K562 (cell line): ENCODE measurements around the gene INPP1. TPM values are rescaled to one million over a fixed set of nuclear protein-coding genes. Genes with fewer than 3 reads are reported as not detected.

Source experiments
- BRF1 ChIP-seq: IDR thresholded peaks from 3 replicates; pipeline ENCODE4 v1.6.1; 2011; ENCODE audit warnings: borderline replicate concordance, mild to moderate bottlenecking; ENCODE audit not compliant: insufficient read length; ENCODE audit errors: extremely low read depth
- CBX3 ChIP-seq, 2 experiments: IDR thresholded peaks; 1 replicate in 1 of 2; 2 replicates in 1 of 2; pipeline ENCODE4 v1.6.1; 2012; ENCODE audit warnings: inconsistent platforms in 2 of 2, low read length in 2 of 2, borderline replicate concordance in 1 of 2, control low read depth in 1 of 2
- CHD1 ChIP-seq: fragments of 200-600 bp; sonication (generic); IDR thresholded peaks from one replicate; pipeline ENCODE4 v1.6.1; 2012; ENCODE audit warnings: mild to moderate bottlenecking, moderate library complexity, low read length, inconsistent platforms
- DDX20 ChIP-seq: fragments of 450-650 bp; IDR thresholded peaks from 2 replicates; pipeline ENCODE4 v1.6.1; 2016; ENCODE audit warnings: missing genetic modification characterization, low read depth, mild to moderate bottlenecking, missing compliant biosample characterization, moderate library complexity
- EHMT2 ChIP-seq: fragments of 450-650 bp; IDR thresholded peaks from 2 replicates; pipeline ENCODE4 v1.6.1; 2018; ENCODE audit warnings: antibody characterized with exemption
- EWSR1 ChIP-seq: fragments of 450-650 bp; IDR thresholded peaks from 2 replicates; pipeline ENCODE4 v1.6.1; 2018; ENCODE audit warnings: borderline replicate concordance, mild to moderate bottlenecking, low read depth, moderate library complexity; ENCODE audit not compliant: partially characterized antibody
- FOXJ2 ChIP-seq: fragments of 200-800 bp; sonication (Bioruptor generic); IDR thresholded peaks from 2 replicates; pipeline ENCODE4 v1.6.1; 2016; ENCODE audit warnings: missing genetic modification characterization, missing compliant biosample characterization
- KDM1A ChIP-seq, 2 experiments: fragments of 450-650 bp; IDR thresholded peaks; 2 replicates each; pipeline ENCODE4 v1.6.1; 2016; ENCODE audit warnings: mild to moderate bottlenecking in 2 of 2
- MBD2 ChIP-seq: sonication (generic); IDR thresholded peaks from 2 replicates; pipeline ENCODE4 v1.6.1; 2016; ENCODE audit warnings: low read depth, borderline replicate concordance
- PTTG1 ChIP-seq: fragments of 450-650 bp; IDR thresholded peaks from 2 replicates; pipeline ENCODE4 v1.6.1; 2016; ENCODE audit warnings: low read depth, mild to moderate bottlenecking, missing genetic modification characterization, missing compliant biosample characterization
- RAD21 ChIP-seq, 2 experiments: fragments of 250-450 bp in 1 of 2; fragments of 450-650 bp in 1 of 2; sonication (Bioruptor Pico) in 1 of 2; formaldehyde crosslinking in 1 of 2; IDR thresholded peaks in 1 of 2; conservative IDR thresholded peaks in 1 of 2; 2 replicates each; pipeline versions ENCODE4 v1.4.0 to v1.8.0; 2020 to 2022; ENCODE audit warnings: mild to moderate bottlenecking in 2 of 2, moderate library complexity in 1 of 2
- SIN3B ChIP-seq: fragments of 450-650 bp; IDR thresholded peaks from 2 replicates; pipeline ENCODE4 v1.6.1; 2017; ENCODE audit warnings: low read depth, mild to moderate bottlenecking, moderate library complexity
- SMC3 ChIP-seq: conservative IDR thresholded peaks from 2 replicates; pipeline ENCODE4 v1.6.1; 2011; ENCODE audit warnings: low read depth, low read length, improper control_type of control experiment; ENCODE audit not compliant: insufficient read depth
- TCF3 ChIP-seq: sonication (generic); formaldehyde crosslinking; IDR thresholded peaks from 2 replicates; pipeline ENCODE4 v1.4.0; 2020; ENCODE audit warnings: mild to moderate bottlenecking, missing genetic modification reagents
- TEAD4 ChIP-seq, 2 experiments: sonication (generic) in 1 of 2; formaldehyde crosslinking in 1 of 2; IDR thresholded peaks; 2 replicates each; pipeline versions ENCODE4 v1.6.1 to v1.8.0; 2012 to 2022; ENCODE audit warnings: borderline replicate concordance in 1 of 2, inconsistent platforms in 1 of 2, low read length in 1 of 2, mild to moderate bottlenecking in 1 of 2, missing genetic modification reagents in 1 of 2
- THRB ChIP-seq: fragments of 450-650 bp; formaldehyde crosslinking; conservative IDR thresholded peaks from 2 replicates; pipeline ENCODE4 v1.4.0; 2022; ENCODE audit warnings: mild to moderate bottlenecking, missing genetic modification characterization
- ZNF232 ChIP-seq: sonication (generic); formaldehyde crosslinking; IDR thresholded peaks from 2 replicates; pipeline ENCODE4 v1.8.0; 2022; ENCODE audit warnings: mild to moderate bottlenecking, missing genetic modification reagents
- ZNF24 ChIP-seq: fragments of 450-650 bp; IDR thresholded peaks from 2 replicates; pipeline ENCODE4 v1.6.1; 2016
- ZNF316 ChIP-seq: fragments of 450-650 bp; IDR thresholded peaks from 2 replicates; pipeline ENCODE4 v1.6.1; 2016
- ZNF407 ChIP-seq: fragments of 450-650 bp; IDR thresholded peaks from 2 replicates; pipeline ENCODE4 v1.6.1; 2016; ENCODE audit warnings: low read depth
- ZNF41 ChIP-seq: fragments of 250-450 bp; sonication (Bioruptor Pico); conservative IDR thresholded peaks from 2 replicates; pipeline ENCODE4 v1.4.0; 2020; ENCODE audit warnings: mild to moderate bottlenecking
- polyA plus RNA-seq, 8 experiments: library from polyadenylated mRNA; depleted of rRNA in 4 of 8; stranded (reverse) in 5 of 8; unstranded in 3 of 8; fragments of >200 nt; fragmentation: Nextera tagmentation in 2 of 8; fragmentation: Illumina TruSeq in 1 of 8; extraction: Ambion mirVana in 2 of 8; extraction: Trizol in 1 of 8; gene quantifications; 2 replicates each; pipeline versions ENCODE4 v1.2.1 to v1.2.3, GENCODE V29; 2011 to 2014; ENCODE audit warnings: inconsistent platforms in 1 of 8, missing spikeins in 1 of 8
- total RNA-seq, 7 experiments: library from RNA; depleted of rRNA in 6 of 7; stranded (reverse); fragments of >200 nt in 6 of 7; fragmentation: Illumina TruSeq in 2 of 7; extraction: Trizol in 2 of 7; gene quantifications; 2 replicates each; pipeline versions ENCODE4 v1.2.1 to v1.2.3, GENCODE V29; 2011 to 2021; ENCODE audit warnings: low replicate concordance in 1 of 7

INPP1 gene
- total and polyA plus RNA-seq, 9 of the 15 experiments (the other 6 are each of a cell fraction or from before 2014, with no cell fraction given), result 3.7 to 11.8 (median 6.5) TPM

- TF ChIP-seq CBX3 (IDR thresholded peaks at IDR 0.05; ENCODE audit: borderline replicate concordance in 1 of 2, low read length in 2 of 2) (no peak), ZNF41 (no peak), SIN3B (no peak), EWSR1 (no peak), FOXJ2 (tag) (no peak), ZNF407 (no peak), CHD1 (no peak), PTTG1 (tag) (no peak), KDM1A (IDR thresholded peaks at IDR 0.05) (peak; percentile 64 to 69), ZNF232 (CRISPR knock-in tag) (no peak), ZNF24 (no peak), TEAD4 (IDR thresholded peaks at IDR 0.05; ENCODE audit: low read length) (peak; percentile 73), TEAD4 (CRISPR knock-in tag; IDR thresholded peaks at IDR 0.05; ENCODE audit: borderline replicate concordance) (no peak), DDX20 (tag) (no peak), SMC3 (no peak), TCF3 (CRISPR knock-in tag) (peak; percentile 80), THRB (no peak), MBD2 (no peak), RAD21 (CRISPR knock-in tag; conservative IDR thresholded peaks at IDR 0.05 in 1 of 2, IDR thresholded peaks at IDR 0.05 in 1 of 2) (no peak; a peak in 1 of 4 replicates), BRF1 (no peak), EHMT2 (no peak), ZNF316 (no peak)
These were observed 35.5 kb downstream of the INPP1 start (continued) for GRCh38 chr2:190378880-190379237.
